GM12874 (cell line): Measurements from ENCODE around the gene FBXO4.

Experiments used
- TF ChIP-seq, protein P1 (sequence below): IDR thresholded peaks from 2 replicates; pipeline ENCODE4 v1.5.1; 2011; ENCODE audit warnings: low read depth, mild to moderate bottlenecking, control low read depth, low read length, moderate library complexity; ENCODE audit not compliant: insufficient read depth

The FBXO4 gene

DNA sequence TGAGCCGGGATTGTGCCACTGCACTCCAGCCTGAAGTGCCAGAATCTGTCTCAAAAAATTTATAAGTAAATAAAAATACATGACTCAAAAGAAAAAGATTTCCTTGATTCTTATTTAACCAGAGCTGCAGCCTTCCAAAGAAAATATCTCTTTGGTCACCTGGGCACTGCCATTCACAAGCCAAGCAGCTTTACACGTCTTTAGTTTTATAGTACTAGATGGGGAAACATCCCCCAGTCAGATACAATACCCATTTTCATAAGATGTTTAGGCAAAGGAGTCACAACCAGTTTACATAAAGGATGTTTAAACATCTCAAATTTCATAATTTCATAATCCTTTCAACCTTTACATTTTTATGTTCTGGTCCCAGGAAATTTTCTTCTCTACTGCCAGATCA lies 41.1 kb upstream of the FBXO4 start:
- TF ChIP-seq, protein P1, sequence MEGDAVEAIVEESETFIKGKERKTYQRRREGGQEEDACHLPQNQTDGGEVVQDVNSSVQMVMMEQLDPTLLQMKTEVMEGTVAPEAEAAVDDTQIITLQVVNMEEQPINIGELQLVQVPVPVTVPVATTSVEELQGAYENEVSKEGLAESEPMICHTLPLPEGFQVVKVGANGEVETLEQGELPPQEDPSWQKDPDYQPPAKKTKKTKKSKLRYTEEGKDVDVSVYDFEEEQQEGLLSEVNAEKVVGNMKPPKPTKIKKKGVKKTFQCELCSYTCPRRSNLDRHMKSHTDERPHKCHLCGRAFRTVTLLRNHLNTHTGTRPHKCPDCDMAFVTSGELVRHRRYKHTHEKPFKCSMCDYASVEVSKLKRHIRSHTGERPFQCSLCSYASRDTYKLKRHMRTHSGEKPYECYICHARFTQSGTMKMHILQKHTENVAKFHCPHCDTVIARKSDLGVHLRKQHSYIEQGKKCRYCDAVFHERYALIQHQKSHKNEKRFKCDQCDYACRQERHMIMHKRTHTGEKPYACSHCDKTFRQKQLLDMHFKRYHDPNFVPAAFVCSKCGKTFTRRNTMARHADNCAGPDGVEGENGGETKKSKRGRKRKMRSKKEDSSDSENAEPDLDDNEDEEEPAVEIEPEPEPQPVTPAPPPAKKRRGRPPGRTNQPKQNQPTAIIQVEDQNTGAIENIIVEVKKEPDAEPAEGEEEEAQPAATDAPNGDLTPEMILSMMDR, result no peak

DNA sequence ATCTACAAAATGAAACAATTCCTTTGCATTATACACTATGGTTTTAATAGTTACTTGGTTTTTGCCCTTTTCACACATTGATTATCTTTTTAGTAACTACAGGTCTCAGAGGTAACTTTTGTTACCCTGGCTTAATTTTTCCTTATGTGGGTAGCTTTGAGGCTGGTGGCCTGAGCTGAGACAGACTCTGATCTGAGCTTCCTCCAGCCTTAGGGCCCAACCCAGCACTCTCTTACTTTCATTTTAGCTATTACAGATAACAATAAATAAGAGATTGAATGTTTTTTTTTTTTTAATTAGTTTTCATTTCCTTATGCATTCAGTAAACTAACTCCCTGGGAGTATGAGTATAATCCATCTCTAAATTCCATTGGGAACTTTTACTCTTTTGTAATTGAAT lies 39.8 kb upstream of the FBXO4 start:
- TF ChIP-seq, protein P1, result no peak

DNA sequence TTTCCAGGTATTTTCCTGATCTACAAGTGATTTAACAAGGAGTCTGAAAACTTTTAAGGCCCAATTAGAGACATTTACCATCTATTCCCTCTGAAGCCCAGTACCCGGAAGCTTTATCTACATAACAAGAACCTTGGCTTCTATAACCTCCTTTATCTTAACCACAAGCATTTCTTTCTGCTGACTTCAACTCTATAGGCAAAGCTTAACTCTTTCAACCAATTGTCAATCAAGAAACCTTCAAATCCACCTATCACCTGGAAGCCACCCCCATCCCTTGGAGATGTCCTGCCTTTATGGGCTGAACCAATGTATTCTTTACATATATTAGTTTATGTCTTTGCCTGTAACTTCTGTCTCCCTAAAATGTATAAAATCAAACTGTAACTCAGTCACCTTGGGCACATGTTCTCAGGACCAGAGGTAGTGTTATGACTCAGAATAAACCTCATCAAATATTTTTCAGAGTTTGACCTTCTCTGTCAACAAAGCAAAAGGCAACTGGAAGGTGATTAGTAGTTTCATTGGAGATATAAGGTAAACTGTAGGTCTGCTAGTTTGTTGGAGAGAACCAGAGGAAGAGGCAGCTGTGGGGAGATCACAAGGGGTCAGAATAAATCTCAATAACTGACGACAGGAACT lies 33.9 kb upstream of the FBXO4 start:
- TF ChIP-seq, protein P1, result no peak

DNA sequence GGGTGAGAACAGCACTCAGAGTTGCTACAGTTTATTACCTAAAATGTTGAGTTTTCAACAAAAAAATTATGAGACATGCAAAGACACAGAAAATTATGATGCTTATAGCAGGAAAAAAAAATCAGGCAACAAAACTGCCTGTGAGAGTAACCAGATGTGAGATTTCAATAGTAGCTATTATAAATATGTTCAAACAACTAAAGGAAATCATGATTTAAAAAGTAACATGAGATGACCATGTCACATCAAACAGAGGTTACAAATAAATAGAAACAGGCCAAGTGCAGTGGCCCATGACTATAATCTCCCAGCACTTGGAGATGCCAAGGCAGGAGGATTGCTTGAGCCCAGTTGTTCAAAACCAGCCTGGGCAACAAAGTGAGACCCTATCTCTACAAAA lies 33.0 kb upstream of the FBXO4 start:
- TF ChIP-seq, protein P1, result no peak

DNA sequence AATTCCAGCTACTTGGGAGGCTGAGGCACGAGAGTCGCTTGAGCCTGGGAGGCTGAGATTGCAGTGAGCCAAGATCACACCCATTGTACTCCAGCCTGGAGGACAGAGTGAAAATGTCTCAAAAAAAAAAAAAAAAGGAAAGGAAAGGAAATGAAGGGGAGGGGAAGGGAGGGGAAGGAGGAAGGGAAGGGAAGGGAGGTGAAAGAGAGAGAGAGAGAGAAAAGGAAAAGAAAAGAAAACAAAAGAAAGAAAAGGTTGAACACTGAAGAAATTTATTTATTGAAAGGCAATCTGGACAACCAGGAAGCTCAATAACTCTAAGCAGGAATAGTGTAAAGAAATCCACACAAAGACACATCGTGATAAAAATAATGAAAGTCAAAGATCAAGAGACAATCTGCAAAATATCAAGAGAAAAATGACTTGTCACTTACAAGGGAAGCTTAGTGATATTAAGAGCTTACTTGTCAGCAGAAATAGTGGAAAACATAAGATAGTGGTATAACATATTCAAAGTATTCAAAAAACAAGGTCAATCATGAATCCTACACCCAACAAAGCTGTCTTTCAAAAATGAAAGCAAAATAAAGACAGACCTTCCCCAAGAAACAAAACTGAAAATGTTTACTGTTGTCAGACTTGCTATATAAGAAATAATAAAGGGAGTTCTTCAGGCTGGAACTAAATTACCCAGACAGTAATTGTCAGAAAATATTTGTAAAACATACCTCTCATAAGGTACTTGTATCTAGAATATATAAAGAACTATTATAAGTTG lies 31.8 kb upstream of the FBXO4 start:
- TF ChIP-seq, protein P1, result no peak

DNA sequence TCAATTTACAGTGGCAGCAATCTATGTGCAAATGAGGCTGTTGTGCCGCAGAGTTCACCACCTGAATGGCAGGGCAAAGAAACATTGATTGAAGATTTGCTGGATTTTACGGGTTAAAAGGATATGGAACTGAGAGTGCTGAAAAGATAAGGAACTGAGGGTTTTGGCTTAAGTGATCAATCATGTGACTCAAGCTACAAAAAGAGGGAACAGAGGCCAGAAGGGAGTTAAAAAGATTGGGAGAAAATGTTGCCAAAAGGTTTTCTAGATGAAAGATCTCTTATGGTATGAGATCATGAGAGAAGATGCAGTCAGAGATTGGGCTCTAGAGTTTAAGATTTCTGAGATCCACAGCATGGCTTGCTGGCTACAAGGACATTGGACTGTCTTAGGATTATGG lies 28.9 kb upstream of the FBXO4 start:
- TF ChIP-seq, protein P1, result no peak

DNA sequence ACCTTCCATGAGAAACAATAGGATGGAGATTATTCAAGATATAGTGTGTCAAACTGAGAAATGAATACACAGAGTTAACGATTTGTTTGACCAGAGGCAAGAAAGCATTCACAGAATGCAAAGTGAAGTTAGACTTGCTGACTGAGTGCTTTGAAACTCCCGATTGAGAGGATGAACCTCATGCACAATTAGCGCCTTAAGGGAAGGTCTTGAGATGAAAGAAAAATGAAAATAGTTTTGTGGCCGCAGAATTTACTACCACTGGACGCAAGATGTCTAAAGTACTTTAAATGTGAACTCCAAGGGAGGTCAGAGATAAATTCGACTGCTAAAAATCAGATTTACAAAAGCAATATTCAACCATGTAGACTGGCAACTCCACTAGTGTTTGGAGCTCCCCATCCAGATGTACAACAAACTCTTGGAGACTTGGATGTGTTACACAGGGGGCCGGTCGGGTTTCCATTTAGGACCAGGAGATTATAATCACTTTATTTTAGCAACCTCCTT lies 21.6 kb upstream of the FBXO4 start:
- TF ChIP-seq, protein P1, result no peak
